HG03280 (cell line): ENCODE data around the gene PRSS21.

Source experiments
- ATAC-seq: cut with Tn5 transposase; IDR thresholded peaks from one replicate; pipeline ENCODE4 v1.9.1; 2021; ENCODE audit warnings: mild to moderate bottlenecking, moderate library complexity; ENCODE audit not compliant: unreplicated experiment

The PRSS21 gene

GRCh38 chr16:2816751-2817339, at the start of gene PRSS21:
TSS of gene PRSS21 (plus strand) at chr16:2817237. CDS start at chr16:2817269, 32 bp downstream.
- ATAC-seq, result no peak

GRCh38 chr16:2767891-2768290, 49.1 kb upstream of the PRSS21 start:
- ATAC-seq, result no peak

- ATAC-seq, result no peak
Measured at GRCh38 chr16:2768403-2769089, 48.5 kb upstream of the PRSS21 start.

GRCh38 chr16:2769100-2769529, 47.9 kb upstream of the PRSS21 start:
- ATAC-seq, result no peak

GRCh38 chr16:2769675-2770056, 47.4 kb upstream of the PRSS21 start:
- no peak for ATAC-seq

GRCh38 chr16:2770057-2770951, 46.7 kb upstream of the PRSS21 start:
- no peak for ATAC-seq

GRCh38 chr16:2771496-2772402, 45.3 kb upstream of the PRSS21 start:
- ATAC-seq, result no peak

- ATAC-seq, result no peak
Measured at GRCh38 chr16:2773188-2773968, 43.7 kb upstream of the PRSS21 start.

GRCh38 chr16:2774161-2774891, 42.7 kb upstream of the PRSS21 start:
- ATAC-seq, result no peak

GRCh38 chr16:2775131-2775716, 41.8 kb upstream of the PRSS21 start:
- no peak for ATAC-seq

GRCh38 chr16:2775765-2776499, 41.1 kb upstream of the PRSS21 start:
- no peak for ATAC-seq

- ATAC-seq, result peak; percentile 25
Measured at GRCh38 chr16:2776500-2777139, 40.4 kb upstream of the PRSS21 start.

GRCh38 chr16:2777231-2777902, 39.7 kb upstream of the PRSS21 start, which contains the start of gene ELOB:
TSS of gene ELOB (minus strand) at chr16:2777280. CDS start at chr16:2777239, 41 bp downstream.
- peak; percentile 89 for ATAC-seq

- no peak for ATAC-seq
Measured at GRCh38 chr16:2777903-2778629, 39.0 kb upstream of the PRSS21 start.

GRCh38 chr16:2778630-2778958, 38.4 kb upstream of the PRSS21 start:
- no peak for ATAC-seq

GRCh38 chr16:2779151-2779920, 37.7 kb upstream of the PRSS21 start:
- ATAC-seq, result no peak
